Measurements from ENCODE around the gene KDM4E. TPM values are rescaled to one million over a fixed set of nuclear protein-coding genes. Genes with fewer than 3 reads are reported as not detected.

The KDM4E gene
- total RNA-seq, 1 donor, result not detected

DNA sequence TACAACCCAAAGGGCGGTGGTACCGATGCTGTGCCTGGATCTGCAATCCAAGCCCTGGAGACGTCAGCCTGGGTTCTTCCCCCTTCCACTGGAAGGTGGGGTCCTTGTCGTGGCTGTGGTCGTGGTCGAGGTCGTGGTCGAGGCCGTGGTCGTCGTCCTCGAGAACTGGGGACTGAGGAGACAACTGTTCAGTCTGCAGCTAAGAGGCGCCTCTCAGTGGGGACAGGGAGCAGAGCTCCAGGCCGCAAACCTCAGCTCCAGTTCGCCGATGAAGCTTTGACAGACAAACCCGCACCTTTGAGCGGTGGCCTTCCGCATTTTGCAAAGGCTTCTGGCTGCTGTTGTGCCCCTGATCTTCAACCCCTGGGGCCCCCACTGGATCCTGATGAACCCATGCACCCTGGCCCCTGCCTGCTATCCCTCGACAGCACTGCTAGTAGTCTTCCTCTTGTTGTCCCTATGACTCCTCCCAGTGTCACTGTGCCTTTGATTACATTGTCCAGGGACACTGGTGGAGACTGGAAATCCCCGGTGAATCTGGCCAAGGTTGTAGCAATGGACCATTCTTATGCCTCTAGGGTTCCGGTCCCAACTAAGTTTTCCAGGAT, 25.6 kb downstream of the KDM4E start:
- TF ChIP-seq, protein P1, sequence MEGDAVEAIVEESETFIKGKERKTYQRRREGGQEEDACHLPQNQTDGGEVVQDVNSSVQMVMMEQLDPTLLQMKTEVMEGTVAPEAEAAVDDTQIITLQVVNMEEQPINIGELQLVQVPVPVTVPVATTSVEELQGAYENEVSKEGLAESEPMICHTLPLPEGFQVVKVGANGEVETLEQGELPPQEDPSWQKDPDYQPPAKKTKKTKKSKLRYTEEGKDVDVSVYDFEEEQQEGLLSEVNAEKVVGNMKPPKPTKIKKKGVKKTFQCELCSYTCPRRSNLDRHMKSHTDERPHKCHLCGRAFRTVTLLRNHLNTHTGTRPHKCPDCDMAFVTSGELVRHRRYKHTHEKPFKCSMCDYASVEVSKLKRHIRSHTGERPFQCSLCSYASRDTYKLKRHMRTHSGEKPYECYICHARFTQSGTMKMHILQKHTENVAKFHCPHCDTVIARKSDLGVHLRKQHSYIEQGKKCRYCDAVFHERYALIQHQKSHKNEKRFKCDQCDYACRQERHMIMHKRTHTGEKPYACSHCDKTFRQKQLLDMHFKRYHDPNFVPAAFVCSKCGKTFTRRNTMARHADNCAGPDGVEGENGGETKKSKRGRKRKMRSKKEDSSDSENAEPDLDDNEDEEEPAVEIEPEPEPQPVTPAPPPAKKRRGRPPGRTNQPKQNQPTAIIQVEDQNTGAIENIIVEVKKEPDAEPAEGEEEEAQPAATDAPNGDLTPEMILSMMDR (IDR thresholded peaks at IDR 0.05; ENCODE audit: insufficient read depth, low read depth, low read length), result no peak
- no peak overlapping the region for H3K4me3 ChIP-seq (ENCODE audit: low read depth, low read length)
- DNase-seq (ENCODE audit: low read depth), result no peak

DNA sequence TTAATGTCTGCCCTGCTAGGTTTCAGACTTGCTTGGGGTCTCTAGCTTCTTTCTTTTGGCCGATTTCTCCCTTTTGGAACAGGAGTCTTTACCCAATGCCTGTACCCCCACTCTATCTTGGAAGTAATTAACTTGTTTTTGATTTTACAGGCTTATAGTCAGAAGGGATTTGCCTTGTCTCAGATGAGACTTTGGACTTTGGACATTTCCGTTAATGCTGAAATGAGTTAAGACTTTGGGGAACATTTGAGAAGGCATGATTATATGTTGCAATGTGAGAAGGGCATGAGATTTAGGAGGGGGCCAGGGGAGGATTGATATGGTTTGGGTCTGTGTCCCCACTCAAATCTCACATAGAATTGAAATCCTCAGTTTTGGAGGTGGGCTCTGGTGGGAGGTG, 29.3 kb downstream of the KDM4E start:
- H3K4me3 ChIP-seq (ENCODE audit: low read depth, low read length), result no peak overlapping the region
- TF ChIP-seq, protein P1 (IDR thresholded peaks at IDR 0.05; ENCODE audit: insufficient read depth, low read depth, low read length), result no peak
- DNase-seq (ENCODE audit: low read depth), result no peak

DNA sequence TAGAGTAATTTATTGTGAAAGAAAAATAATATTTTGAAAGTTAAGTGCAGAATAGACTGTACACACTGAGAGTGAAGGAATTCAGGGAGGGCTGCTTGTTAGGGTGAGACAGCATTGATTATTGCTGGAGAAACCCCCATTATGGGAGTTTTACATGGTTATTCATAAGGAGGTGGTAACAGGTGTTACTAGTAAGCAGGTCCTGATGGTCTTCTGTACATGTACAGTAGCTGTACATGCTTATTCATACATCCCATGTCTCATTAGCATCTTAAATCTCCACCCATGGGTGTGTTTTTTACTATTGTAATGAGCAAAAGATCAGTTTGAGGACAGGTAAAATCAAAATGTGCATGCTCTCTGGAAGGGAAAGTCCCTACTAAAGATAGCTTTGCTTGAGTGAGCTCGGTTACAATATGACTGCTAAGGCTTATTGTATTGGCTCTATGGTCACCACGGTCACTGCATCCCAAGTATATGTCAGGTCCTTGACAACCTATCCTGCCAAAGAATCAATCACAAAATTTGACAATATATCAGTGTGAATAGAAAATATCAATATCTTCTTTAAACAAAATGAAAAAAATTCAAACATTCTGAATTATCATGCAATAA, 30.3 kb downstream of the KDM4E start:
- no peak overlapping the region for H3K4me3 ChIP-seq (ENCODE audit: low read depth, low read length)
- TF ChIP-seq, protein P1 (IDR thresholded peaks at IDR 0.05; ENCODE audit: insufficient read depth, low read depth, low read length), result no peak
- no peak for DNase-seq (ENCODE audit: low read depth)

DNA sequence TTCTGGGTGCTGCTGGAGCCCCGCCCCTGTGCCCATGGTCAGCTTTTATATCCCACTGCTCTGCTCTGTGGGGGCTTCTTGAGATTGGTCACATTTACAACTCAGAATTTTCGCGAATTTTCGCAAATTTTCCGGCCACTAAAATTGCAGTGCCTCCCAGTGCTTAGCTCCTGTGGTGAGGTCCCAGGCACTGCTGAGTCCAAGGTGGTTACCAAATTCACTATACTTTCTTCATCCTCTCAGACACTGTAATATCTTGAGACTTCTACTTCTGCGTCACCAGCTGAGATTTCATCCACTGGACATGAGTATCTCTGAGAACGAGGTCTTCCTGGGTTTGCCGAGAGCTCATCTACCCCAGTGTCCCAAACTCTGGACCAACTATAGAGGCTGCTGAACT, 32.9 kb downstream of the KDM4E start:
- no peak overlapping the region for H3K4me3 ChIP-seq (ENCODE audit: low read depth, low read length)
- TF ChIP-seq, protein P1 (IDR thresholded peaks at IDR 0.05; ENCODE audit: insufficient read depth, low read depth, low read length), result no peak
- no peak for DNase-seq (ENCODE audit: low read depth)

DNA sequence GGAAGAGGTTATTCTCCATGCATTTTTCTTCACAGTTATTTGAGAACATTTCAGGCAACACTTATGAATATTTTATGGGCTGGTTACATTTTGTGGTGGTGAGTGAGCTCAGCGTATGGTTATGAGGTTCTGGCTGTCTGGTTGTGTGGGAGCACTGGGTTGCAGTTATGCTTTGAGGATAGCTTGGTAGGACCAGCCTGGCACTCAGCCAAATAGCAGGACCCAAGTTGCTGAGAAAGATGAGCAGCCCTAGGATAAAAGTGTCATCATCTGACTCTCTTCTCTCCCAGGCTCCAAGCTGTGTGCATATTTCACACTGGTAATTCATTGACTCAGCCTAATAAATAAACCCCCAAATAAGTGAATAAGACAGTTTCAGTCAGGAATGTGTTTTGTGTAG, 33.6 kb downstream of the KDM4E start:
- TF ChIP-seq, protein P1 (IDR thresholded peaks at IDR 0.05; ENCODE audit: insufficient read depth, low read depth, low read length), result no peak
- H3K4me3 ChIP-seq (ENCODE audit: low read depth, low read length), result no peak overlapping the region
- peak; percentile 38 for DNase-seq (ENCODE audit: low read depth)

DNA sequence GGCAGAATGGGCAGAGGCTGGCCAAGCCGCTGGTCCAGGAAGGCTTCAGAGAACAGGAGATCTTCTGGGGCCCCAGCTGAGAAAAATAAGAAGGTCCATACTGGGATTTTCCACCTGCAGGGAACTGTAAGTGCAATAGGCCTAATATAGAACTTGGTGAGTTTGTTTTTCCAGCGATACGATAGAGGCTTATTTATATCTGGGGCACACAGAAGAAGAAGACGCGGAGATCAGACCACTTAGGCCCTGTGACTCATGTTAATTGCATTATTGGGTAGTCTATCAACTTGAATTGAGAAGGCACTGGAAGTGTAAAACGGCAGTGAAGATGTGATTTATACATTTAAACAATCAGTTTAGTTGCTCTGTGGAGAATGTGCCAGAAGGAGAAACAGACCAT, 34.0 kb downstream of the KDM4E start:
- no peak for DNase-seq (ENCODE audit: low read depth)
- no peak overlapping the region for H3K4me3 ChIP-seq (ENCODE audit: low read depth, low read length)
- TF ChIP-seq, protein P1 (IDR thresholded peaks at IDR 0.05; ENCODE audit: insufficient read depth, low read depth, low read length), result no peak

DNA sequence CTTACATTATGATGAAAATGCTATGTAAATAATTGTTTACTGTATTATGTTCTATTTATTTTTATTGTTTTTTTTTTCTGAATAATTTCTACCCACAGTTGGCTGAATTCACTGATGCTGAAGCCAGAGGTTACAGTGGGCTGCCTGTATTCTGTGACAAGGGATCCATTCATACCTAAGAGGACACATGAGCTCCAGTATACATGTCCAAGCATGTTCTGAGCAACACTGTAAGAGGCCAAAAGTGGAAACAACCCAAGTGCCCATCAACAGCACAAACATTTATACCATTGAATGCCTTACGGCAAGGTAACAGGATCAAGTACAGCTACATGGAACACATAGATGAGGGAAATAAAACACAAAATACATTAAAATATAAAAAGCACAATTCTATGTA, 40.3 kb downstream of the KDM4E start:
- H3K4me3 ChIP-seq (ENCODE audit: low read depth, low read length), result no peak overlapping the region
- no peak for DNase-seq (ENCODE audit: low read depth)
- TF ChIP-seq, protein P1 (IDR thresholded peaks at IDR 0.05; ENCODE audit: insufficient read depth, low read depth, low read length), result no peak

Measured in fibroblast of villous mesenchyme (primary cell).